ENCODE results near the gene SMO.

DNA sequence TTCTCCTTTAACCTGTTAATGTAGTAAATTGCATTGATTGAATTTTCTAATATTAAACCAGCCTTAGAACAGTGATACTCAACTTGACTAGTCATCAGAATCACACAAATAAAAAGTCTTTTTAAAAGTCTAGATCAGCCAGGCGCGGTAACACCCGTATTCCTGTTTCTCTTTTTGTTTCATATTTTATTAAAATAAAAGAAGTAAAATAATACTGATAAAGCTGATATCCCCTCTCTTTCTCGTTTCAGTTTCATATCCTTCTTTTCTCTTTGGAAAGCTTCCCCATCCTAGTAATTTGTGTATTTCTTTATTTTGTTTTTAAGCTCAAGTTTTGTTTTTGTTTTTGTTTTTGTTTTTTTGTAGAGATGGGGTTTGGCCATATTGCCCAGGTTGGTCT is 9.3 kb downstream of the SMO start:
- TF ChIP-seq, protein P1, sequence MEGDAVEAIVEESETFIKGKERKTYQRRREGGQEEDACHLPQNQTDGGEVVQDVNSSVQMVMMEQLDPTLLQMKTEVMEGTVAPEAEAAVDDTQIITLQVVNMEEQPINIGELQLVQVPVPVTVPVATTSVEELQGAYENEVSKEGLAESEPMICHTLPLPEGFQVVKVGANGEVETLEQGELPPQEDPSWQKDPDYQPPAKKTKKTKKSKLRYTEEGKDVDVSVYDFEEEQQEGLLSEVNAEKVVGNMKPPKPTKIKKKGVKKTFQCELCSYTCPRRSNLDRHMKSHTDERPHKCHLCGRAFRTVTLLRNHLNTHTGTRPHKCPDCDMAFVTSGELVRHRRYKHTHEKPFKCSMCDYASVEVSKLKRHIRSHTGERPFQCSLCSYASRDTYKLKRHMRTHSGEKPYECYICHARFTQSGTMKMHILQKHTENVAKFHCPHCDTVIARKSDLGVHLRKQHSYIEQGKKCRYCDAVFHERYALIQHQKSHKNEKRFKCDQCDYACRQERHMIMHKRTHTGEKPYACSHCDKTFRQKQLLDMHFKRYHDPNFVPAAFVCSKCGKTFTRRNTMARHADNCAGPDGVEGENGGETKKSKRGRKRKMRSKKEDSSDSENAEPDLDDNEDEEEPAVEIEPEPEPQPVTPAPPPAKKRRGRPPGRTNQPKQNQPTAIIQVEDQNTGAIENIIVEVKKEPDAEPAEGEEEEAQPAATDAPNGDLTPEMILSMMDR (conservative IDR thresholded peaks at IDR 0.05 in 1 of 2, IDR thresholded peaks at IDR 0.05 in 1 of 2; ENCODE audit: low read depth in 1 of 2, low read length in 2 of 2): no peak
- no peak for TF ChIP-seq EZH2 (IDR thresholded peaks at IDR 0.05; ENCODE audit: low read length, missing control alignments)

Data from fibroblast of lung (primary cell).